Diencephalon (tissue), 1 donor: ENCODE measurements around the gene TKT. TPM values are rescaled to one million over a fixed set of nuclear protein-coding genes. Genes with fewer than 3 reads are reported as not detected.

ENCODE experiments used
- small RNA-seq: library from RNA; depleted of rRNA; stranded (forward); fragments of <200 nt; gene quantifications from one replicate; pipeline ENCODE3, GENCODE V24; 2014
- total RNA-seq: library from RNA; depleted of rRNA; stranded (reverse); fragments of >200 nt; gene quantifications from one replicate; pipeline ENCODE4 v1.2.3, GENCODE V29; 2014

TKT gene, protein sequence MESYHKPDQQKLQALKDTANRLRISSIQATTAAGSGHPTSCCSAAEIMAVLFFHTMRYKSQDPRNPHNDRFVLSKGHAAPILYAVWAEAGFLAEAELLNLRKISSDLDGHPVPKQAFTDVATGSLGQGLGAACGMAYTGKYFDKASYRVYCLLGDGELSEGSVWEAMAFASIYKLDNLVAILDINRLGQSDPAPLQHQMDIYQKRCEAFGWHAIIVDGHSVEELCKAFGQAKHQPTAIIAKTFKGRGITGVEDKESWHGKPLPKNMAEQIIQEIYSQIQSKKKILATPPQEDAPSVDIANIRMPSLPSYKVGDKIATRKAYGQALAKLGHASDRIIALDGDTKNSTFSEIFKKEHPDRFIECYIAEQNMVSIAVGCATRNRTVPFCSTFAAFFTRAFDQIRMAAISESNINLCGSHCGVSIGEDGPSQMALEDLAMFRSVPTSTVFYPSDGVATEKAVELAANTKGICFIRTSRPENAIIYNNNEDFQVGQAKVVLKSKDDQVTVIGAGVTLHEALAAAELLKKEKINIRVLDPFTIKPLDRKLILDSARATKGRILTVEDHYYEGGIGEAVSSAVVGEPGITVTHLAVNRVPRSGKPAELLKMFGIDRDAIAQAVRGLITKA
- 119 TPM for total RNA-seq

DNA sequence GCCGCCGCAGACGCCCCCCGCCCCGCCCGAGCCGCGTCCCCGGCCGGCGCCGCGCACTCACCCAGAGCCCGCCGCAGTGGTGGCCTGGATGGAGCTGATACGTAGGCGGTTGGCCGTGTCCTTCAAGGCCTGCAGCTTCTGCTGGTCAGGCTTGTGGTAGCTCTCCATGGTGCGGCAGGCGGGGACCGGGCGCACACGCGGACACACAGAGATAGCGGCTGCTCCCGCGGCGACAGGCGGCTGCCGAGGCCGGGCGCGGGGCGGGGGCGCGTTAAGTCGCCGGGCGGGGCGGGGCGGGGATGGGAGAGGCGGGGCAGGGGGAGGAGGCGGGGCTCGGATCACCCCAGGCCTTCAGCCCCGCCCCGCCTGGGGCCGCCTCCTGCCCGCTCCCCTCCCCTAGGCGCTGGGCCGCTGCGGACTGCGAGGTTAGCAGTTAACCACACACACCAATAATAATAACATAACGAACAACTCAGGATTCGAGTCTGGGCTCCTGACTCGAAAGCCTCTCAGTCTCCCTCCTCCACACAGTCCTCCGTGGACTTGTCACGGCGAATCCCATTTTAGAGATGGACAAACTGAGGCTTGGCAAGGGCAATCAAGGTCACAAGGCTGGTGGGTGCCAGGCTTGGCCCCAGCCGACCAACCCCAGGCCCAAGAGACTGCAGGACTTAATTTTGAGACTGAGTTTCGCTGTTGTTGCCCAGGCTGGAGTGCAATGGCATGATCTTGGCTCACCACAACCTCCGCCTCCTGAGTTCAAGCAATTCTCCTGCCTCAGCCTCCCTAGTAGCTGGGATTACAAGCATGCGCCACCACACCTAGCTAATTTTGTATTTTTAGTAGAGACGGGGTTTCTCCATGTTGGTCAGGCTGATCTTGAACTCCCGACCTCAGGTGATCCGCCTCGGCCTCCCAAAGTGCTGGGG, at the start of gene TKT:
Gene TKT (minus strand): TSS at position 248 of the 929 bp plus-strand sequence. CDS start 80 bp downstream, at position 168.

Small RNA genes lying within 50 kb of the gene (small RNA-seq; reads per million reads assigned to genes)
- not detected for gene RF00019

Other genes starting within 250 kb of the TKT start
- 32.3 TPM for gene SFMBT1, start 209.9 kb downstream of the TKT start, total RNA-seq
- gene RFT1, start 125.6 kb downstream of the TKT start, total RNA-seq: 11.3 TPM
- gene PRKCD, start 94.8 kb downstream of the TKT start, total RNA-seq: 5.8 TPM
- gene DCP1A, start 91.5 kb upstream of the TKT start, total RNA-seq: 13.1 TPM
- 30.9 TPM for gene CACNA1D, start 238.6 kb upstream of the TKT start, total RNA-seq